K562 (cell line): ENCODE measurements around the gene ATRNL1. TPM values are rescaled to one million over a fixed set of nuclear protein-coding genes. Genes with fewer than 3 reads are reported as not detected.

Source experiments
- ATAC-seq: fragments of 200-7000 bp; cut with Tn5 transposase; 3 replicates; pipeline ENCODE4 v1.9.1; 2020; ENCODE audit warnings: moderate library complexity
- BruUV-seq: library from RNA; stranded (reverse); fragments of 400-500 nt; replicated peaks from 2 replicates; lab custom pipeline; 2021; lab: Mats Ljungman, UMichigan
- CTCF ChIA-PET: fragments of 300-600 bp; formaldehyde crosslinking; extraction: SDS; loops from one replicate; lab custom pipeline; 2021; ENCODE audit warnings: low intra/inter-chr PET ratio; lab: Yijun Ruan, JAX
- POLR2A ChIA-PET: fragments of 300-600, 350-650 bp; sonication (Branson Sonifier 250); formaldehyde crosslinking; extraction: SDS; loops from one replicate; lab custom pipeline; 2021; ENCODE audit warnings: antibody characterized with exemption, inconsistent platforms; lab: Yijun Ruan, JAX
- DNase-seq, 4 experiments: peaks; one replicate each; pipeline versions ENCODE4 v3.0.0 to v3.0.0-alpha.2; 2011 to 2018; ENCODE audit warnings: low spot score in 3 of 4, mixed read lengths in 3 of 4; ENCODE audit errors: extremely low read depth in 1 of 4
- FAIRE-seq: peaks from 2 replicates; lab custom pipeline; 2011; peaks lifted over from hg19 to GRCh38; lab: Jason Lieb, UNC
- H2AFZ ChIP-seq: 2 replicates; pipeline ENCODE4 v1.6.0; 2011; ENCODE audit warnings: low read depth, low read length, control low read depth, inconsistent platforms
- H3K27ac ChIP-seq: fragments of 200-600 bp; 3 replicates; pipeline ENCODE4 v1.8.0; 2011; ENCODE audit warnings: low read depth, mild to moderate bottlenecking, control low read depth, inconsistent platforms, low read length, moderate library complexity, mixed read lengths; ENCODE audit errors: extremely low read depth
- H3K27me3 ChIP-seq, 2 experiments: fragments of 300-600 bp in 1 of 2; 2 replicates in 1 of 2; 3 replicates in 1 of 2; pipeline versions ENCODE4 v1.6.0 to v1.8.0; 2011; ENCODE audit warnings: inconsistent platforms in 2 of 2, low read length in 2 of 2, mild to moderate bottlenecking in 1 of 2, mixed read lengths in 1 of 2, moderate library complexity in 1 of 2; ENCODE audit not compliant: control insufficient read depth in 2 of 2, insufficient read depth in 2 of 2
- H3K36me3 ChIP-seq: fragments of 300-600 bp; 3 replicates; pipeline ENCODE4 v1.8.0; 2011; ENCODE audit warnings: mild to moderate bottlenecking, low read length, inconsistent platforms; ENCODE audit not compliant: control insufficient read depth, insufficient read depth
- H3K4me1 ChIP-seq, 2 experiments: fragments of 200-600 bp in 1 of 2; replicated peaks in 1 of 2; 2 replicates in 1 of 2; 3 replicates in 1 of 2; pipeline versions ENCODE4 v1.5.1 to v1.8.0; 2011; ENCODE audit warnings: inconsistent platforms in 2 of 2, low read length in 2 of 2, mild to moderate bottlenecking in 1 of 2, mixed read lengths in 1 of 2, moderate library complexity in 1 of 2; ENCODE audit not compliant: control insufficient read depth in 2 of 2, insufficient read depth in 2 of 2
- H3K4me2 ChIP-seq: 2 replicates; pipeline ENCODE4 v1.6.1; 2011; ENCODE audit warnings: low read length, control low read depth, inconsistent platforms, mixed read lengths; ENCODE audit not compliant: insufficient read depth
- H3K4me3 ChIP-seq: fragments of 200-600 bp; sonication (generic), shearing (Covaris generic); 2 replicates; pipeline ENCODE4 v1.5.1; 2016; ENCODE audit warnings: control low read depth, inconsistent platforms
- H3K79me2 ChIP-seq: fragments of 200-600 bp; 3 replicates; pipeline ENCODE4 v1.8.0; 2011; ENCODE audit warnings: low read length, inconsistent platforms; ENCODE audit not compliant: control insufficient read depth, insufficient read depth
- H3K9ac ChIP-seq, 2 experiments: 2 replicates each; pipeline versions ENCODE4 v1.6.0 to v1.6.1; 2011; ENCODE audit warnings: low read depth in 2 of 2, low read length in 2 of 2, control low read depth in 1 of 2, inconsistent platforms in 1 of 2, mild to moderate bottlenecking in 1 of 2, mixed read lengths in 1 of 2; ENCODE audit not compliant: insufficient read depth in 1 of 2
- H3K9me1 ChIP-seq: one replicate; pipeline ENCODE4 v1.6.0; 2011; ENCODE audit warnings: inconsistent platforms, mild to moderate bottlenecking, low read length, moderate library complexity; ENCODE audit not compliant: control insufficient read depth, insufficient read depth
- H3K9me3 ChIP-seq: replicated peaks from 2 replicates; pipeline ENCODE4 v1.5.1; 2011; ENCODE audit warnings: low read depth, low read length, inconsistent platforms; ENCODE audit not compliant: control insufficient read depth, insufficient read depth
- H4K20me1 ChIP-seq: replicated peaks from 2 replicates; pipeline ENCODE4 v1.6.1; 2011; ENCODE audit warnings: low read length, inconsistent platforms, mixed read lengths; ENCODE audit not compliant: control insufficient read depth, insufficient read depth
- ATF7 ChIP-seq: fragments of 450-650 bp; IDR thresholded peaks from 2 replicates; pipeline ENCODE4 v1.7.1; 2014; ENCODE audit warnings: mild to moderate bottlenecking, moderate library complexity
- CAMTA2 ChIP-seq: fragments of 250-450 bp; sonication (Bioruptor Pico); conservative IDR thresholded peaks from 2 replicates; pipeline ENCODE4 v1.5.1; 2022
- CEBPB ChIP-seq: fragments of 450-650 bp; IDR thresholded peaks from 2 replicates; pipeline ENCODE4 v1.6.1; 2016; ENCODE audit warnings: missing genetic modification characterization, missing compliant biosample characterization
- CREB1 ChIP-seq, 2 experiments: sonication (generic) in 1 of 2; formaldehyde crosslinking in 1 of 2; IDR thresholded peaks; 2 replicates each; pipeline versions ENCODE4 v1.6.1 to v1.8.0; 2012 to 2022; ENCODE audit warnings: inconsistent platforms in 1 of 2, mild to moderate bottlenecking in 1 of 2, missing genetic modification reagents in 1 of 2, moderate library complexity in 1 of 2
- CREM ChIP-seq: IDR thresholded peaks from 2 replicates; pipeline ENCODE4 v1.6.1; 2014; ENCODE audit warnings: antibody characterized with exemption, low read depth
- CTBP1 ChIP-seq: fragments of 450-650 bp; IDR thresholded peaks from 2 replicates; pipeline ENCODE4 v1.6.1; 2016; ENCODE audit warnings: borderline replicate concordance
- EP400 ChIP-seq: fragments of 450-650 bp; IDR thresholded peaks from 2 replicates; pipeline ENCODE4 v1.6.1; 2017; ENCODE audit warnings: antibody characterized with exemption, mild to moderate bottlenecking, moderate library complexity
- MTF1 ChIP-seq: fragments of 250-450 bp; sonication (Bioruptor Pico); IDR thresholded peaks from 2 replicates; pipeline ENCODE4 v1.9.0; 2021; ENCODE audit warnings: moderate library complexity, mild to moderate bottlenecking, inconsistent platforms, borderline replicate concordance
- NBN ChIP-seq: fragments of 450-650 bp; IDR thresholded peaks from 2 replicates; pipeline ENCODE4 v1.6.1; 2016; ENCODE audit warnings: low read depth, mild to moderate bottlenecking
- NFRKB ChIP-seq: fragments of 450-650 bp; IDR thresholded peaks from 2 replicates; pipeline ENCODE4 v1.6.1; 2016; ENCODE audit warnings: low read depth
- RBBP5 ChIP-seq: fragments of 200-600 bp; sonication (generic); IDR thresholded peaks from 2 replicates; pipeline ENCODE4 v1.6.1; 2012; ENCODE audit warnings: borderline replicate concordance, mild to moderate bottlenecking, low read length, control low read depth, inconsistent platforms; ENCODE audit not compliant: insufficient read depth, poor library complexity, severe bottlenecking
- RBM22 ChIP-seq: fragments of 200-400 bp; formaldehyde crosslinking; IDR thresholded peaks from 2 replicates; pipeline ENCODE4 v1.6.1; 2018; ENCODE audit warnings: low read length, low read depth; ENCODE audit not compliant: poor library complexity, severe bottlenecking
- SNRNP70 ChIP-seq: fragments of 200-400 bp; formaldehyde crosslinking; optimal IDR thresholded peaks from 2 replicates; pipeline ENCODE3; 2017; ENCODE audit warnings: low read depth, low read length
- TCF7 ChIP-seq: sonication (generic); IDR thresholded peaks from 2 replicates; pipeline ENCODE4 v1.6.1; 2016; ENCODE audit warnings: antibody characterized with exemption, borderline replicate concordance
- ZBTB7A ChIP-seq: IDR thresholded peaks from 2 replicates; pipeline ENCODE4 v1.6.1; 2011; ENCODE audit warnings: low read depth, mild to moderate bottlenecking, low read length, moderate library complexity, borderline replicate concordance; ENCODE audit not compliant: control insufficient read depth
- ZFP1 ChIP-seq: fragments of 450-650 bp; formaldehyde crosslinking; IDR thresholded peaks from 2 replicates; pipeline ENCODE4 v1.4.0; 2020; ENCODE audit warnings: mild to moderate bottlenecking, mixed read lengths
- ZNF316 ChIP-seq: fragments of 450-650 bp; IDR thresholded peaks from 2 replicates; pipeline ENCODE4 v1.6.1; 2016
- ZSCAN32 ChIP-seq: fragments of 450-650 bp; formaldehyde crosslinking; IDR thresholded peaks from 2 replicates; pipeline ENCODE4 v1.4.0; 2020; ENCODE audit warnings: mild to moderate bottlenecking, moderate library complexity
- WGBS: fragments of 100-300 bp; shearing (Covaris generic); methylation state at CpG from one replicate; pipeline ENCODE4 v1.1.6; 2016; ENCODE audit warnings: low coverage, mixed read lengths; ENCODE audit not compliant: insufficient coverage; ENCODE audit errors: missing lambda C conversion rate; 5-methylcytosine and 5-hydroxymethylcytosine counted together
- in situ Hi-C: fragments of 300-500 bp; cut with MboI; formaldehyde crosslinking; loops from 4 replicates; pipeline ENCODE4 v1.15.0; 2018; ENCODE audit warnings: inconsistent platforms, mixed read lengths
- intact Hi-C: fragments of 100-400 bp; cut with micrococcal nuclease; formaldehyde crosslinking; loops from 2 replicates; pipeline ENCODE4 v1.14.2; 2022
- polyA plus RNA-seq, 8 experiments: library from polyadenylated mRNA; depleted of rRNA in 4 of 8; stranded (reverse) in 5 of 8; unstranded in 3 of 8; fragments of >200 nt; fragmentation: Nextera tagmentation in 2 of 8; fragmentation: Illumina TruSeq in 1 of 8; extraction: Ambion mirVana in 2 of 8; extraction: Trizol in 1 of 8; gene quantifications; 2 replicates each; pipeline versions ENCODE4 v1.2.1 to v1.2.3, GENCODE V29; 2011 to 2014; ENCODE audit warnings: inconsistent platforms in 1 of 8, missing spikeins in 1 of 8
- total RNA-seq, 7 experiments: library from RNA; depleted of rRNA in 6 of 7; stranded (reverse); fragments of >200 nt in 6 of 7; fragmentation: Illumina TruSeq in 2 of 7; extraction: Trizol in 2 of 7; gene quantifications; 2 replicates each; pipeline versions ENCODE4 v1.2.1 to v1.2.3, GENCODE V29; 2011 to 2021; ENCODE audit warnings: low replicate concordance in 1 of 7
- TF ChIP-seq, protein P1 (sequence below): sonication (generic); formaldehyde crosslinking; IDR thresholded peaks from 2 replicates; pipeline ENCODE4 v1.8.0; 2022; ENCODE audit warnings: missing genetic modification reagents, mild to moderate bottlenecking, borderline replicate concordance
- TF ChIP-seq, protein P2 (sequence below): sonication (generic); IDR thresholded peaks from 2 replicates; pipeline ENCODE4 v1.6.1; 2016

Gene ATRNL1
- total and polyA plus RNA-seq, 9 of the 15 experiments (the other 6 are each of a cell fraction or from before 2014, with no cell fraction given) = 0.18 TPM; not detected in 8

DNA sequence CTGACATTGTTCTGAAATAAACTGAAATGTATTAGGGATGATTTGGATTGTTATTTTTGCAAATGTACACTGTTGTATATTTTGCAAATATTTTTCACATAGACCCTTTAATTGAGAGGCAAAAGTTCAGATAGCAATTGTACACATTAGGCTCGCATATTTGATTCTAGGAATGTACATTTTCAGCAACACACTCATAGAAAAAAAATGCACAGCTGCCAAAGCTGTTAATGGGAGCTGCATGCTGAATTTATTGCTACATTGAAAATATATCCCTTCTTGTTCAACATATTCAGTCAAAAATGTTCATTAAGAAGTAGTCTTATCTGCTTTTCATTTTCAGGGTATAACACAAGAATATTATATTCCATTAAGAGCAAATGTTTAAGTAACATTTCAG lies 512.9 kb downstream of the ATRNL1 start:
- in situ Hi-C loops = no loop called here
- no peaks in the 10 kb centered on the region for H3K79me2 ChIP-seq
- H3K27ac ChIP-seq = no peak overlapping the region
- H3K4me3 ChIP-seq = no peak overlapping the region
- H2AFZ ChIP-seq = no peak overlapping the region
- no peak overlapping the region for H3K9ac ChIP-seq
- no peaks in the 10 kb centered on the region for H3K36me3 ChIP-seq
- no peak for FAIRE-seq
- DNase-seq = no peak
- no peaks in the 10 kb centered on the region for H3K4me1 ChIP-seq
- intact Hi-C loops = no loop called here
- ChIA-PET CTCF (no interaction called here), POLR2A (no interaction called here)
- 0% methylated on average over 1 of the region's 1 CpG for WGBS
- no peaks in the 10 kb centered on the region for H3K9me1 ChIP-seq
- no peaks in the 10 kb centered on the region for H3K9me3 ChIP-seq
- no peak for TF ChIP-seq RBBP5
- no peak for TF ChIP-seq RBM22
- no peak for TF ChIP-seq CTBP1
- no peak for TF ChIP-seq ZSCAN32 (CRISPR knock-in tag)
- no peak for TF ChIP-seq CREB1 (IDR thresholded peaks at IDR 0.05)
- no peak for TF ChIP-seq CREB1 (CRISPR knock-in tag; IDR thresholded peaks at IDR 0.05)
- TF ChIP-seq CEBPB = no peak
- TF ChIP-seq ATF7 = no peak
- no peak for TF ChIP-seq SNRNP70
- no peak for TF ChIP-seq TCF7
- TF ChIP-seq NBN = no peak
- TF ChIP-seq, protein P1, sequence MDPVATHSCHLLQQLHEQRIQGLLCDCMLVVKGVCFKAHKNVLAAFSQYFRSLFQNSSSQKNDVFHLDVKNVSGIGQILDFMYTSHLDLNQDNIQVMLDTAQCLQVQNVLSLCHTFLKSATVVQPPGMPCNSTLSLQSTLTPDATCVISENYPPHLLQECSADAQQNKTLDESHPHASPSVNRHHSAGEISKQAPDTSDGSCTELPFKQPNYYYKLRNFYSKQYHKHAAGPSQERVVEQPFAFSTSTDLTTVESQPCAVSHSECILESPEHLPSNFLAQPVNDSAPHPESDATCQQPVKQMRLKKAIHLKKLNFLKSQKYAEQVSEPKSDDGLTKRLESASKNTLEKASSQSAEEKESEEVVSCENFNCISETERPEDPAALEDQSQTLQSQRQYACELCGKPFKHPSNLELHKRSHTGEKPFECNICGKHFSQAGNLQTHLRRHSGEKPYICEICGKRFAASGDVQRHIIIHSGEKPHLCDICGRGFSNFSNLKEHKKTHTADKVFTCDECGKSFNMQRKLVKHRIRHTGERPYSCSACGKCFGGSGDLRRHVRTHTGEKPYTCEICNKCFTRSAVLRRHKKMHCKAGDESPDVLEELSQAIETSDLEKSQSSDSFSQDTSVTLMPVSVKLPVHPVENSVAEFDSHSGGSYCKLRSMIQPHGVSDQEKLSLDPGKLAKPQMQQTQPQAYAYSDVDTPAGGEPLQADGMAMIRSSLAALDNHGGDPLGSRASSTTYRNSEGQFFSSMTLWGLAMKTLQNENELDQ (CRISPR knock-in tag) = no peak
- no peak for TF ChIP-seq CAMTA2
- no peak for TF ChIP-seq MTF1 (CRISPR knock-in tag)
- no peak for TF ChIP-seq ZBTB7A
- no peak for TF ChIP-seq ZFP1 (CRISPR knock-in tag)
- no peak for TF ChIP-seq CREM
- no peak for TF ChIP-seq EP400
- TF ChIP-seq, protein P2, sequence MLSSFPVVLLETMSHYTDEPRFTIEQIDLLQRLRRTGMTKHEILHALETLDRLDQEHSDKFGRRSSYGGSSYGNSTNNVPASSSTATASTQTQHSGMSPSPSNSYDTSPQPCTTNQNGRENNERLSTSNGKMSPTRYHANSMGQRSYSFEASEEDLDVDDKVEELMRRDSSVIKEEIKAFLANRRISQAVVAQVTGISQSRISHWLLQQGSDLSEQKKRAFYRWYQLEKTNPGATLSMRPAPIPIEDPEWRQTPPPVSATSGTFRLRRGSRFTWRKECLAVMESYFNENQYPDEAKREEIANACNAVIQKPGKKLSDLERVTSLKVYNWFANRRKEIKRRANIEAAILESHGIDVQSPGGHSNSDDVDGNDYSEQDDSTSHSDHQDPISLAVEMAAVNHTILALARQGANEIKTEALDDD = no peak
- TF ChIP-seq ZNF316 = no peak
- no peak for TF ChIP-seq NFRKB
- H4K20me1 ChIP-seq = no peaks in the 10 kb centered on the region
- no TSS peak for BruUV-seq
- H3K27me3 ChIP-seq = no peaks in the 10 kb centered on the region
- no peak for ATAC-seq
- no peak overlapping the region for H3K4me2 ChIP-seq
